Fibroblast of lung (primary cell): ENCODE results near the gene PCGF3. TPM values are rescaled to one million over a fixed set of nuclear protein-coding genes. Genes with fewer than 3 reads are reported as not detected.

Source experiments
- DNase-seq, 2 donors: peaks; one replicate each; pipeline versions ENCODE4 v3.0.0 to v3.0.0-alpha.2; 2010; ENCODE audit warnings: low read depth in 2 of 2
- H2AFZ ChIP-seq: 2 replicates; pipeline ENCODE4 v1.5.1; 2012; ENCODE audit warnings: low read length, control low read depth, inconsistent platforms
- H3K27ac ChIP-seq: 2 replicates; pipeline ENCODE4 v1.5.1; 2011; ENCODE audit warnings: low read length, control low read depth; ENCODE audit not compliant: insufficient read depth
- H3K27me3 ChIP-seq: 2 replicates; pipeline ENCODE4 v1.5.1; 2011; ENCODE audit warnings: mild to moderate bottlenecking, low read length; ENCODE audit not compliant: control insufficient read depth, insufficient read depth
- H3K36me3 ChIP-seq: 2 replicates; pipeline ENCODE4 v1.5.1; 2011; ENCODE audit warnings: low read length; ENCODE audit not compliant: control insufficient read depth, insufficient read depth
- H3K4me1 ChIP-seq: 2 replicates; pipeline ENCODE4 v1.5.1; 2011; ENCODE audit warnings: low read length; ENCODE audit not compliant: control insufficient read depth, insufficient read depth; ENCODE audit errors: extremely low read depth
- H3K4me2 ChIP-seq: 2 replicates; pipeline ENCODE4 v1.5.1; 2011; ENCODE audit warnings: low read length, control low read depth; ENCODE audit not compliant: insufficient read depth; ENCODE audit errors: extremely low read depth
- H3K4me3 ChIP-seq, 4 experiments: fragments of 200-600 bp in 1 of 4; sonication (generic) in 1 of 4; replicated peaks in 1 of 4; 2 replicates each; pipeline ENCODE4 v1.5.1; 2011 to 2016; ENCODE audit warnings: low read length in 4 of 4, low read depth in 3 of 4, mild to moderate bottlenecking in 3 of 4, control low read depth in 2 of 4, inconsistent platforms in 1 of 4, mixed read lengths in 1 of 4; ENCODE audit not compliant: insufficient read depth in 1 of 4; ENCODE audit errors: control extremely low read depth in 1 of 4
- H3K79me2 ChIP-seq: 2 replicates; pipeline ENCODE4 v1.5.1; 2012; ENCODE audit warnings: mild to moderate bottlenecking, low read length, inconsistent platforms; ENCODE audit not compliant: control insufficient read depth, insufficient read depth
- H3K9ac ChIP-seq: 2 replicates; pipeline ENCODE4 v1.5.1; 2011; ENCODE audit warnings: mild to moderate bottlenecking, low read length, control low read depth; ENCODE audit not compliant: insufficient read depth
- H3K9me3 ChIP-seq: 2 replicates; pipeline ENCODE4 v1.5.1; 2012; ENCODE audit warnings: low read depth, low read length; ENCODE audit not compliant: control insufficient read depth, insufficient read depth
- H4K20me1 ChIP-seq: 2 replicates; pipeline ENCODE4 v1.5.1; 2011; ENCODE audit warnings: low read length; ENCODE audit not compliant: control insufficient read depth, insufficient read depth; ENCODE audit errors: extremely low read depth
- EZH2 ChIP-seq: IDR thresholded peaks from 2 replicates; pipeline ENCODE4 v1.5.1; 2012; ENCODE audit warnings: low read length, control low read depth, mild to moderate bottlenecking; ENCODE audit errors: missing control alignments
- polyA plus RNA-seq, 2 donors: library from polyadenylated mRNA; depleted of rRNA in 1 of 2; stranded (reverse) in 1 of 2; unstranded in 1 of 2; fragments of >200 nt; gene quantifications; 2 replicates each; pipeline ENCODE4 v1.2.1, GENCODE V29; 2011 to 2012; ENCODE audit warnings: missing spikeins in 1 of 2
- total RNA-seq: library from RNA; depleted of rRNA; stranded (reverse); fragments of >200 nt; gene quantifications from 2 replicates; pipeline ENCODE4 v1.2.1, GENCODE V29; 2014
- TF ChIP-seq, protein P1 (sequence below), 2 donors: IDR thresholded peaks in 1 of 2; conservative IDR thresholded peaks in 1 of 2; 1 replicate in 1 of 2; 2 replicates in 1 of 2; pipeline ENCODE4 v1.5.1; 2011 to 2012; ENCODE audit warnings: low read length in 2 of 2, control low read depth in 1 of 2, inconsistent platforms in 1 of 2, low read depth in 1 of 2, mild to moderate bottlenecking in 1 of 2

PCGF3 gene
- total and polyA plus RNA-seq, 2 donors (not counting 1 experiment from before 2014, with no cell fraction given): 24.8 to 27.1 TPM

GRCh38 chr4:671769-672168, 33.9 kb upstream of the PCGF3 start:
- H3K4me2 ChIP-seq: no peak overlapping the region
- peaks cover 9% of the 10 kb centered on the region for H3K36me3 ChIP-seq
- no peak overlapping the region for H3K27ac ChIP-seq
- H3K9me3 ChIP-seq: no peaks in the 10 kb centered on the region
- TF ChIP-seq, protein P1, sequence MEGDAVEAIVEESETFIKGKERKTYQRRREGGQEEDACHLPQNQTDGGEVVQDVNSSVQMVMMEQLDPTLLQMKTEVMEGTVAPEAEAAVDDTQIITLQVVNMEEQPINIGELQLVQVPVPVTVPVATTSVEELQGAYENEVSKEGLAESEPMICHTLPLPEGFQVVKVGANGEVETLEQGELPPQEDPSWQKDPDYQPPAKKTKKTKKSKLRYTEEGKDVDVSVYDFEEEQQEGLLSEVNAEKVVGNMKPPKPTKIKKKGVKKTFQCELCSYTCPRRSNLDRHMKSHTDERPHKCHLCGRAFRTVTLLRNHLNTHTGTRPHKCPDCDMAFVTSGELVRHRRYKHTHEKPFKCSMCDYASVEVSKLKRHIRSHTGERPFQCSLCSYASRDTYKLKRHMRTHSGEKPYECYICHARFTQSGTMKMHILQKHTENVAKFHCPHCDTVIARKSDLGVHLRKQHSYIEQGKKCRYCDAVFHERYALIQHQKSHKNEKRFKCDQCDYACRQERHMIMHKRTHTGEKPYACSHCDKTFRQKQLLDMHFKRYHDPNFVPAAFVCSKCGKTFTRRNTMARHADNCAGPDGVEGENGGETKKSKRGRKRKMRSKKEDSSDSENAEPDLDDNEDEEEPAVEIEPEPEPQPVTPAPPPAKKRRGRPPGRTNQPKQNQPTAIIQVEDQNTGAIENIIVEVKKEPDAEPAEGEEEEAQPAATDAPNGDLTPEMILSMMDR (conservative IDR thresholded peaks at IDR 0.05 in 1 of 2, IDR thresholded peaks at IDR 0.05 in 1 of 2; ENCODE audit: low read depth in 1 of 2, low read length in 2 of 2): no peak
- TF ChIP-seq EZH2: no peak
- H4K20me1 ChIP-seq: no peaks in the 10 kb centered on the region
- peaks cover 13% of the 10 kb centered on the region for H3K79me2 ChIP-seq
- no peak overlapping the region for H2AFZ ChIP-seq
- no peaks in the 10 kb centered on the region for H3K27me3 ChIP-seq
- H3K4me1 ChIP-seq: peaks cover 4% of the 10 kb centered on the region
- no peak overlapping the region for H3K4me3 ChIP-seq
- DNase-seq: no peak
- no peak overlapping the region for H3K9ac ChIP-seq

DNA sequence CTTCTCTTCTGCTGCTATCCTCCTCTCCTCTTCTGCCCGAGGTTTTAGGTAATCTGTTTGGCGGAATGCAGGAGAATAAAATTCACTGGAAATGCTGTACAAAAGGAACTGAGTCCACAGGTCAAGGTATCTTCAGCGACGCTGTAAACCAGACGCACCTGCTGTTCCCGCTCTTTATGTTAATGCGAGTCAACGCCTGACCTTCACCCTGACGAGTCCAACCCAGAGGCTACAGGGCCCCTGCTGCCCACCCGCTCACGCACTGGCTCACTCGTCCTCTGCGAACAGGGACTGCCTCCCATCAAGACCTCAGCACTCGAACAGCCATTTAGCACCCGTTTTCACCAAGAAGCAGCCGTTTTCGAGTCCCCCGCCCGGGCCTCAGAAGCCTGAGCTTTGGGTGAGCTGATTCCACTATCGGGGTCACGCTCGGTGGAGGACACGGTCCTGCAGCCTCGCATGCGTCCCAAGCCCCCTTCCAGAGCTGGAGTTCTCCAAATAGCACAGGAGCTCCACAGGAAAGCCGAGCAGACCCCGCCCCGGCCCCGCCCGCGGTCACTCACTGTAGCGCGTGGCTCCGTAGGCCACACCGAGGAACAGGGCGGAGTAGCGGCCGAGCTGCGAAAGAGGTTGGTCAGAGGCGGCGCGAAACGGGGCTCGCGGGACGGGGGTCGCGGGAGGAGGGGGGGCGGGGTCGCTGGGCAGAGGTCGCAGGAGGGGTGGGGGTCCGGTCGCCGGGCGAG, 32.1 kb upstream of the PCGF3 start:
- H3K4me3 ChIP-seq: peak overlapping the region; percentile 84 to 99 (median 94)
- H3K9ac ChIP-seq: peak overlapping the region; percentile 74
- H3K4me1 ChIP-seq: peaks cover 4% of the 10 kb centered on the region
- H2AFZ ChIP-seq: peak overlapping the region; percentile 23
- H4K20me1 ChIP-seq: no peaks in the 10 kb centered on the region
- peak overlapping the region; percentile 44 for H3K27ac ChIP-seq
- H3K4me2 ChIP-seq: peak overlapping the region; percentile 99
- no peak for TF ChIP-seq EZH2
- TF ChIP-seq, protein P1 (conservative IDR thresholded peaks at IDR 0.05 in 1 of 2, IDR thresholded peaks at IDR 0.05 in 1 of 2; ENCODE audit: low read depth in 1 of 2, low read length in 2 of 2): no peak
- no peaks in the 10 kb centered on the region for H3K27me3 ChIP-seq
- peaks cover 13% of the 10 kb centered on the region for H3K79me2 ChIP-seq
- no peak for DNase-seq
- H3K9me3 ChIP-seq: no peaks in the 10 kb centered on the region
- H3K36me3 ChIP-seq: peaks cover 9% of the 10 kb centered on the region

DNA sequence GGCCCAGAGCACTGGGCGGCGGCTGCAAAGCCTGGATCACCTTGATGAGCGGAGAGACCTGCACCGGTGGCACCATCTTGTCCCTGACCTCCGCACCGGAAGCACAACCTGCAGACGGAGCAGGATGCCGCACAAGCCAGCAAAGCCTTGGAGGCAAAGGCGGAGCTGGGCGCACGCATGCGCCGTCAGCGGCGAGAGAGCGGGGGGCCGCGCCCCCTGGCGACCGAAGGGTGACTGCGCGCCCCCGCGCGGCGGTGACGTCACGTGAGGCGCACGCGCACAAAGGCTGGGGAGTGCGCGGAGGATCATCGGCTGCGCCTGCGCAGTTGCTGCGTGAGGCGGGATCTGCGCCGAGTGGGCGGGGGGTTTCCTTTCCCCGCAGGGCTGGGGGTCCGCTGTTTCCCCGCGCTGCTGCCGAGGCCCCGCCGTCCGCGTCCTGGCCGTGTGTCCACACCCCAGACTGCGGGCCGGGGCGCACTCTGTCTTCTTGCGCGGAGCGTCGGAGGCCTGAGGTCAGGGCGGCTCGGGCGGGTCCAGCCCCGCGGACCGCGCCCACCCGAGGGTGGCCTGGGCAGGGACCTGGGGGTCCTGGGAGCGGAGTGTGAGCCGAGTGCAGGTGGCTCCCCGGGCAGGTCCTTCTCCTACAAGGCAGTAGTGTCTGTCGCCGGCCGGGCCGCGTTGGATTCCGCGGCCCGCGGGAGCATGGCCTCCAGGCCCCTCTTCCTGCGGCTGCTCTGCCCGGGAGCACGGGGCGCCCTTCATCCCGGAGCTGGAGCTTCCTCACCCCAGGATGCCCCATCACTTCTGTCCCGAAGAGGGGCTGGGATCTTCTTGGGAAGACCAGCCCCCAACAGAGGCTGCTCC, 31.2 kb upstream of the PCGF3 start, which contains the start of the genes ATP5ME and MYL5:
Gene ATP5ME (minus strand): TSS at position 105 of the 864 bp plus-strand sequence. CDS start 29 bp downstream, at position 76.
Gene MYL5 (plus strand): TSS at position 371 of the 864 bp plus-strand sequence. CDS start 3,485 bp downstream, outside the sequence.
- peak within 1 kb of the TSS; percentile 81 for H2AFZ ChIP-seq
- peak within 1 kb of the TSS; percentile 84 to 99 (median 94) for H3K4me3 ChIP-seq
- peaks cover 13% of the 10 kb centered on the region for H3K79me2 ChIP-seq
- peaks cover 4% of the 10 kb centered on the region for H3K4me1 ChIP-seq
- peaks cover 9% of the 10 kb centered on the region for H3K36me3 ChIP-seq
- peak within 1 kb of the TSS; percentile 96 for H3K27ac ChIP-seq
- TF ChIP-seq, protein P1 (conservative IDR thresholded peaks at IDR 0.05 in 1 of 2, IDR thresholded peaks at IDR 0.05 in 1 of 2; ENCODE audit: low read depth in 1 of 2, low read length in 2 of 2): peak; percentile 63 to 81
- no peak for TF ChIP-seq EZH2
- DNase-seq: peak; percentile 90 to 95
- H3K9ac ChIP-seq: peak within 1 kb of the TSS; percentile 98
- H3K27me3 ChIP-seq: no peaks in the 10 kb centered on the region
- H3K9me3 ChIP-seq: no peaks in the 10 kb centered on the region
- H3K4me2 ChIP-seq: peak within 1 kb of the TSS; percentile 99
- H4K20me1 ChIP-seq: no peaks in the 10 kb centered on the region
